K562 (cell line): ENCODE data around the gene RGS5. TPM values are rescaled to one million over a fixed set of nuclear protein-coding genes. Genes with fewer than 3 reads are reported as not detected.

Experiments used
- CBFB ChIP-seq: sonication (generic); formaldehyde crosslinking; IDR thresholded peaks from 2 replicates; pipeline ENCODE4 v1.4.0; 2020; ENCODE audit warnings: mild to moderate bottlenecking, missing genetic modification reagents
- CCAR2 ChIP-seq: fragments of 200-400 bp; formaldehyde crosslinking; IDR thresholded peaks from 2 replicates; pipeline ENCODE4 v1.6.1; 2017; ENCODE audit warnings: mild to moderate bottlenecking, low read depth, low read length
- ESRRB ChIP-seq: fragments of 250-450 bp; sonication (Bioruptor Pico); IDR thresholded peaks from 2 replicates; pipeline ENCODE4 v1.5.0; 2020; ENCODE audit warnings: mild to moderate bottlenecking, moderate library complexity, borderline replicate concordance
- HNRNPLL ChIP-seq: fragments of 200-400 bp; formaldehyde crosslinking; IDR thresholded peaks from 2 replicates; pipeline ENCODE4 v1.6.1; 2017; ENCODE audit warnings: low read length, low read depth, mild to moderate bottlenecking; ENCODE audit not compliant: poor library complexity, severe bottlenecking
- PTRF ChIP-seq: fragments of 450-650 bp; IDR thresholded peaks from 2 replicates; pipeline ENCODE4 v1.6.1; 2016; ENCODE audit warnings: mild to moderate bottlenecking, missing genetic modification characterization, missing compliant biosample characterization
- RCOR1 ChIP-seq, 2 experiments: IDR thresholded peaks; 2 replicates each; pipeline ENCODE4 v1.6.1; 2012; ENCODE audit warnings: low read depth in 2 of 2, low read length in 2 of 2, borderline replicate concordance in 1 of 2, improper control_type of control experiment in 1 of 2
- SAFB ChIP-seq: fragments of 200-400 bp; formaldehyde crosslinking; IDR thresholded peaks from 2 replicates; pipeline ENCODE4 v1.6.1; 2017; ENCODE audit warnings: low read depth, low read length, borderline replicate concordance
- ZNF239 ChIP-seq: fragments of 250-450 bp; sonication (Bioruptor Pico); IDR thresholded peaks from 2 replicates; pipeline ENCODE4 v1.4.0; 2020; ENCODE audit warnings: mild to moderate bottlenecking
- ZNF644 ChIP-seq: fragments of 200-800 bp; sonication (Bioruptor generic); IDR thresholded peaks from 2 replicates; pipeline ENCODE4 v1.6.1; 2016; ENCODE audit warnings: low read depth, missing genetic modification characterization, missing compliant biosample characterization
- ZNF764 ChIP-seq: fragments of 250-450 bp; sonication (Bioruptor Pico); IDR thresholded peaks from 2 replicates; pipeline ENCODE4 v1.4.0; 2020; ENCODE audit warnings: low read depth, mild to moderate bottlenecking, moderate library complexity
- polyA plus RNA-seq, 8 experiments: library from polyadenylated mRNA; depleted of rRNA in 4 of 8; stranded (reverse) in 5 of 8; unstranded in 3 of 8; fragments of >200 nt; fragmentation: Nextera tagmentation in 2 of 8; fragmentation: Illumina TruSeq in 1 of 8; extraction: Ambion mirVana in 2 of 8; extraction: Trizol in 1 of 8; gene quantifications; 2 replicates each; pipeline versions ENCODE4 v1.2.1 to v1.2.3, GENCODE V29; 2011 to 2014; ENCODE audit warnings: inconsistent platforms in 1 of 8, missing spikeins in 1 of 8
- total RNA-seq, 7 experiments: library from RNA; depleted of rRNA in 6 of 7; stranded (reverse); fragments of >200 nt in 6 of 7; fragmentation: Illumina TruSeq in 2 of 7; extraction: Trizol in 2 of 7; gene quantifications; 2 replicates each; pipeline versions ENCODE4 v1.2.1 to v1.2.3, GENCODE V29; 2011 to 2021; ENCODE audit warnings: low replicate concordance in 1 of 7
- TF ChIP-seq, protein P1 (sequence below): sonication (generic); formaldehyde crosslinking; IDR thresholded peaks from 2 replicates; pipeline ENCODE4 v1.8.0; 2023; ENCODE audit warnings: missing genetic modification reagents, mild to moderate bottlenecking, borderline replicate concordance
- TF ChIP-seq, protein P2 (sequence below): fragments of 250-450 bp; sonication (Bioruptor Pico); IDR thresholded peaks from 2 replicates; pipeline ENCODE4 v1.5.1; 2021; ENCODE audit warnings: mild to moderate bottlenecking
- TF ChIP-seq, protein P3 (sequence below): fragments of 250-450 bp; sonication (Bioruptor Pico); IDR thresholded peaks from 2 replicates; pipeline ENCODE4 v1.4.0; 2020

RGS5 gene
- total and polyA plus RNA-seq, 9 of the 15 experiments (the other 6 are each of a cell fraction or from before 2014, with no cell fraction given), result 0.71 to 5.3 (median 2.4) TPM

DNA sequence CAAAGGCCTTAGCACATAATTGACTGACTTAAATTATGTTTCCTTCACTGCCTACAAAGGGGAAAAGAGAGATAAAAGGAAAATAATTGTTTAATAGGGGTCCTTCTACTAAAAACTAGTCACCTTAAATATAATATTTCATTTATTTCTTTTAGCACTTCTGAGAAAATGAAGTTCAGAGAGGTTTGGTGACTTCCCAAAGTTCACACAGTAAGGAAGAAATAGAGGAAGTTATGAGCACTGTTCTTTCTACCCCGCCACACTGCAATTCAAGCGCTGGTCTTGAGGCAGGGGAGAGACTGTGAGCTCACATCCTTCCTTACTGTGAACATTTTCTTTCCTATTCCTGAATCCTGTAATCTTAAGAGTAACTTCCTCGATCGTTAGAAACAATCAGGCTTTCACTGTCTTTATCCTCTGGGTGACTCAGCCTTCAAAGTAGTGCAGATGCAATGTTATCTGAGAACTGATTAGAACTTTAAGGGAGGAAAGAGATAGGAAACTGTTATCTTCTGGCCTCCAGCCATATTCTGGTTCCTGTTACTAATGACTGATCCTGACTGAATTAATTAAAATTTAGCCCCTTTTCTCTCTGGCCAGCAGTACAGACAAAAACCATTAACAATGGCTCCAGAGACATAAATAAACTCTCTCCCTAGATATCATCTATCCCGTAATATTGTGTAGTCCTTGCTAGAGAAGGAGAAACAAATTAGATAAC lies 6.8 kb downstream of the RGS5 start (continued):
- TF ChIP-seq CBFB (CRISPR knock-in tag) (no peak), ESRRB (CRISPR knock-in tag) (no peak), ZNF644 (no peak), ZNF764 (CRISPR knock-in tag) (no peak), SAFB (no peak), CCAR2 (no peak), RCOR1 (IDR thresholded peaks at IDR 0.05; ENCODE audit: borderline replicate concordance in 1 of 2, low read depth in 2 of 2, low read length in 2 of 2) (peak in 1 of 2 experiments; percentile 48; a peak in 1 of 4 replicates), PTRF (tag) (no peak), HNRNPLL (no peak), ZNF239 (no peak)
- TF ChIP-seq, protein P1, sequence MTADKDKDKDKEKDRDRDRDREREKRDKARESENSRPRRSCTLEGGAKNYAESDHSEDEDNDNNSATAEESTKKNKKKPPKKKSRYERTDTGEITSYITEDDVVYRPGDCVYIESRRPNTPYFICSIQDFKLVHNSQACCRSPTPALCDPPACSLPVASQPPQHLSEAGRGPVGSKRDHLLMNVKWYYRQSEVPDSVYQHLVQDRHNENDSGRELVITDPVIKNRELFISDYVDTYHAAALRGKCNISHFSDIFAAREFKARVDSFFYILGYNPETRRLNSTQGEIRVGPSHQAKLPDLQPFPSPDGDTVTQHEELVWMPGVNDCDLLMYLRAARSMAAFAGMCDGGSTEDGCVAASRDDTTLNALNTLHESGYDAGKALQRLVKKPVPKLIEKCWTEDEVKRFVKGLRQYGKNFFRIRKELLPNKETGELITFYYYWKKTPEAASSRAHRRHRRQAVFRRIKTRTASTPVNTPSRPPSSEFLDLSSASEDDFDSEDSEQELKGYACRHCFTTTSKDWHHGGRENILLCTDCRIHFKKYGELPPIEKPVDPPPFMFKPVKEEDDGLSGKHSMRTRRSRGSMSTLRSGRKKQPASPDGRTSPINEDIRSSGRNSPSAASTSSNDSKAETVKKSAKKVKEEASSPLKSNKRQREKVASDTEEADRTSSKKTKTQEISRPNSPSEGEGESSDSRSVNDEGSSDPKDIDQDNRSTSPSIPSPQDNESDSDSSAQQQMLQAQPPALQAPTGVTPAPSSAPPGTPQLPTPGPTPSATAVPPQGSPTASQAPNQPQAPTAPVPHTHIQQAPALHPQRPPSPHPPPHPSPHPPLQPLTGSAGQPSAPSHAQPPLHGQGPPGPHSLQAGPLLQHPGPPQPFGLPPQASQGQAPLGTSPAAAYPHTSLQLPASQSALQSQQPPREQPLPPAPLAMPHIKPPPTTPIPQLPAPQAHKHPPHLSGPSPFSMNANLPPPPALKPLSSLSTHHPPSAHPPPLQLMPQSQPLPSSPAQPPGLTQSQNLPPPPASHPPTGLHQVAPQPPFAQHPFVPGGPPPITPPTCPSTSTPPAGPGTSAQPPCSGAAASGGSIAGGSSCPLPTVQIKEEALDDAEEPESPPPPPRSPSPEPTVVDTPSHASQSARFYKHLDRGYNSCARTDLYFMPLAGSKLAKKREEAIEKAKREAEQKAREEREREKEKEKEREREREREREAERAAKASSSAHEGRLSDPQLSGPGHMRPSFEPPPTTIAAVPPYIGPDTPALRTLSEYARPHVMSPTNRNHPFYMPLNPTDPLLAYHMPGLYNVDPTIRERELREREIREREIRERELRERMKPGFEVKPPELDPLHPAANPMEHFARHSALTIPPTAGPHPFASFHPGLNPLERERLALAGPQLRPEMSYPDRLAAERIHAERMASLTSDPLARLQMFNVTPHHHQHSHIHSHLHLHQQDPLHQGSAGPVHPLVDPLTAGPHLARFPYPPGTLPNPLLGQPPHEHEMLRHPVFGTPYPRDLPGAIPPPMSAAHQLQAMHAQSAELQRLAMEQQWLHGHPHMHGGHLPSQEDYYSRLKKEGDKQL (CRISPR knock-in tag), result no peak
- TF ChIP-seq, protein P2, sequence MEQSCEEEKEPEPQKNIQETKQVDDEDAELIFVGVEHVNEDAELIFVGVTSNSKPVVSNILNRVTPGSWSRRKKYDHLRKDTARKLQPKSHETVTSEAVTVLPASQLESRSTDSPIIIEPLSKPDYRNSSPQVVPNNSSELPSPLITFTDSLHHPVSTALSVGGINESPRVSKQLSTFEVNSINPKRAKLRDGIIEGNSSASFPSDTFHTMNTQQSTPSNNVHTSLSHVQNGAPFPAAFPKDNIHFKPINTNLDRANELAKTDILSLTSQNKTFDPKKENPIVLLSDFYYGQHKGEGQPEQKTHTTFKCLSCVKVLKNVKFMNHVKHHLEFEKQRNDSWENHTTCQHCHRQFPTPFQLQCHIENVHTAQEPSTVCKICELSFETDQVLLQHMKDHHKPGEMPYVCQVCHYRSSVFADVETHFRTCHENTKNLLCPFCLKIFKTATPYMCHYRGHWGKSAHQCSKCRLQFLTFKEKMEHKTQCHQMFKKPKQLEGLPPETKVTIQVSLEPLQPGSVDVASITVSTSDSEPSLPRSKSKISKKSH, result no peak
- TF ChIP-seq, protein P3, sequence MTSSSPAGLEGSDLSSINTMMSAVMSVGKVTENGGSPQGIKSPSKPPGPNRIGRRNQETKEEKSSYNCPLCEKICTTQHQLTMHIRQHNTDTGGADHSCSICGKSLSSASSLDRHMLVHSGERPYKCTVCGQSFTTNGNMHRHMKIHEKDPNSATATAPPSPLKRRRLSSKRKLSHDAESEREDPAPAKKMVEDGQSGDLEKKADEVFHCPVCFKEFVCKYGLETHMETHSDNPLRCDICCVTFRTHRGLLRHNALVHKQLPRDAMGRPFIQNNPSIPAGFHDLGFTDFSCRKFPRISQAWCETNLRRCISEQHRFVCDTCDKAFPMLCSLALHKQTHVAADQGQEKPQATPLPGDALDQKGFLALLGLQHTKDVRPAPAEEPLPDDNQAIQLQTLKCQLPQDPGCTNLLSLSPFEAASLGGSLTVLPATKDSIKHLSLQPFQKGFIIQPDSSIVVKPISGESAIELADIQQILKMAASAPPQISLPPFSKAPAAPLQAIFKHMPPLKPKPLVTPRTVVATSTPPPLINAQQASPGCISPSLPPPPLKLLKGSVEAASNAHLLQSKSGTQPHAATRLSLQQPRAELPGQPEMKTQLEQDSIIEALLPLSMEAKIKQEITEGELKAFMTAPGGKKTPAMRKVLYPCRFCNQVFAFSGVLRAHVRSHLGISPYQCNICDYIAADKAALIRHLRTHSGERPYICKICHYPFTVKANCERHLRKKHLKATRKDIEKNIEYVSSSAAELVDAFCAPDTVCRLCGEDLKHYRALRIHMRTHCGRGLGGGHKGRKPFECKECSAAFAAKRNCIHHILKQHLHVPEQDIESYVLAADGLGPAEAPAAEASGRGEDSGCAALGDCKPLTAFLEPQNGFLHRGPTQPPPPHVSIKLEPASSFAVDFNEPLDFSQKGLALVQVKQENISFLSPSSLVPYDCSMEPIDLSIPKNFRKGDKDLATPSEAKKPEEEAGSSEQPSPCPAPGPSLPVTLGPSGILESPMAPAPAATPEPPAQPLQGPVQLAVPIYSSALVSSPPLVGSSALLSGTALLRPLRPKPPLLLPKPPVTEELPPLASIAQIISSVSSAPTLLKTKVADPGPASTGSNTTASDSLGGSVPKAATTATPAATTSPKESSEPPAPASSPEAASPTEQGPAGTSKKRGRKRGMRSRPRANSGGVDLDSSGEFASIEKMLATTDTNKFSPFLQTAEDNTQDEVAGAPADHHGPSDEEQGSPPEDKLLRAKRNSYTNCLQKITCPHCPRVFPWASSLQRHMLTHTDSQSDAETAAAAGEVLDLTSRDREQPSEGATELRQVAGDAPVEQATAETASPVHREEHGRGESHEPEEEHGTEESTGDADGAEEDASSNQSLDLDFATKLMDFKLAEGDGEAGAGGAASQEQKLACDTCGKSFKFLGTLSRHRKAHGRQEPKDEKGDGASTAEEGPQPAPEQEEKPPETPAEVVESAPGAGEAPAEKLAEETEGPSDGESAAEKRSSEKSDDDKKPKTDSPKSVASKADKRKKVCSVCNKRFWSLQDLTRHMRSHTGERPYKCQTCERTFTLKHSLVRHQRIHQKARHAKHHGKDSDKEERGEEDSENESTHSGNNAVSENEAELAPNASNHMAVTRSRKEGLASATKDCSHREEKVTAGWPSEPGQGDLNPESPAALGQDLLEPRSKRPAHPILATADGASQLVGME, result no peak
